HG03097 (cell line): Measurements from ENCODE around the gene KIF14.
"Not testable (repeated sequence)": the region's sequence is repeated elsewhere in the genome, so short reads cannot be mapped to it uniquely, and the experiment has no call there.

ENCODE experiments used
- ATAC-seq: cut with Tn5 transposase; IDR thresholded peaks from one replicate; pipeline ENCODE4 v1.9.1; 2021; ENCODE audit not compliant: unreplicated experiment, low FRiP score

Gene KIF14

GRCh38 chr1:200636681-200637080, 16.1 kb upstream of the KIF14 start:
- ATAC-seq = no peak

- no peak for ATAC-seq
Observed at GRCh38 chr1:200634261-200635122, 13.9 kb upstream of the KIF14 start.

GRCh38 chr1:200631375-200631774, 10.8 kb upstream of the KIF14 start:
- ATAC-seq = no peak

- ATAC-seq = not testable (repeated sequence)
Observed at GRCh38 chr1:200630515-200630899, 10.0 kb upstream of the KIF14 start.

GRCh38 chr1:200629876-200630514, 9.4 kb upstream of the KIF14 start:
- ATAC-seq = no peak

- ATAC-seq = peak; percentile 64
Observed at GRCh38 chr1:200628223-200628881, 7.8 kb upstream of the KIF14 start.

- ATAC-seq = no peak
Observed at GRCh38 chr1:200627575-200628222, 7.1 kb upstream of the KIF14 start.

- ATAC-seq = no peak
Observed at GRCh38 chr1:200626853-200627534, 6.4 kb upstream of the KIF14 start.

- no peak for ATAC-seq
Observed at GRCh38 chr1:200625381-200625824, 4.9 kb upstream of the KIF14 start.

GRCh38 chr1:200624679-200625335, 4.3 kb upstream of the KIF14 start:
- no peak for ATAC-seq

- ATAC-seq = no peak
Observed at GRCh38 chr1:200619894-200620272, 668 bp downstream of the KIF14 start.

GRCh38 chr1:200610846-200611245, 9.7 kb downstream of the KIF14 start:
- no peak for ATAC-seq

GRCh38 chr1:200602632-200603031, 17.9 kb downstream of the KIF14 start:
- ATAC-seq = no peak

GRCh38 chr1:200590001-200590400, 30.6 kb downstream of the KIF14 start:
- no peak for ATAC-seq

- no peak for ATAC-seq
Observed at GRCh38 chr1:200588698-200589097, 31.9 kb downstream of the KIF14 start.

GRCh38 chr1:200564319-200564718, 56.2 kb downstream of the KIF14 start:
- no peak for ATAC-seq

GRCh38 chr1:200561856-200562214, 58.7 kb downstream of the KIF14 start:
- ATAC-seq = no peak

- no peak for ATAC-seq
Observed at GRCh38 chr1:200558866-200559459, 61.6 kb downstream of the KIF14 start.

GRCh38 chr1:200556002-200556401, 64.5 kb downstream of the KIF14 start:
- ATAC-seq = no peak

- not testable (repeated sequence) for ATAC-seq
Observed at GRCh38 chr1:200552737-200553136, 67.8 kb downstream of the KIF14 start.
